NT2/D1 (cell line): ENCODE data around the gene TOM1L2.

ENCODE experiments used
- DNase-seq: peaks from one replicate; pipeline ENCODE4 v3.0.0-alpha.2; 2011; ENCODE audit warnings: low read depth, low spot score
- H3K27me3 ChIP-seq: 2 replicates; pipeline ENCODE4 v1.6.0; 2011; ENCODE audit warnings: mild to moderate bottlenecking; ENCODE audit not compliant: insufficient read length, insufficient read depth
- H3K36me3 ChIP-seq: 2 replicates; pipeline ENCODE4 v1.6.1; 2011; ENCODE audit warnings: mild to moderate bottlenecking, low read length, mixed read lengths; ENCODE audit not compliant: insufficient read depth, insufficient read length
- H3K4me1 ChIP-seq: 2 replicates; pipeline ENCODE4 v1.5.1; 2011; ENCODE audit not compliant: insufficient read depth, insufficient read length
- H3K4me3 ChIP-seq: 2 replicates; pipeline ENCODE4 v1.5.1; 2011; ENCODE audit warnings: low read depth; ENCODE audit not compliant: insufficient read length
- H3K9ac ChIP-seq: 2 replicates; pipeline ENCODE4 v1.6.0; 2011; ENCODE audit warnings: low read depth; ENCODE audit not compliant: insufficient read length
- H3K9me3 ChIP-seq: 2 replicates; pipeline ENCODE4 v1.5.1; 2011; ENCODE audit warnings: mild to moderate bottlenecking, low read length; ENCODE audit not compliant: insufficient read depth
- SUZ12 ChIP-seq: IDR thresholded peaks from 2 replicates; pipeline ENCODE4 v1.6.1; 2011; ENCODE audit not compliant: insufficient read length, insufficient read depth; ENCODE audit errors: extremely low read depth
- YY1 ChIP-seq: IDR thresholded peaks from 2 replicates; pipeline ENCODE4 v1.6.1; 2011; ENCODE audit not compliant: insufficient read length, insufficient read depth
- ZNF274 ChIP-seq: IDR thresholded peaks from 2 replicates; pipeline ENCODE4 v1.6.1; 2011; ENCODE audit warnings: mild to moderate bottlenecking, low read depth, low read length

The TOM1L2 gene

GRCh38 chr17:17929655-17930380, 42.4 kb downstream of the TOM1L2 start:
- no peak for TF ChIP-seq SUZ12
- TF ChIP-seq ZNF274, result no peak
- no peak for TF ChIP-seq YY1
- Histone ChIP-seq H3K36me3 (no peaks in the 10 kb centered on the region), H3K9ac (no peak overlapping the region), H3K27me3 (no peaks in the 10 kb centered on the region), H3K4me3 (no peak overlapping the region), H3K4me1 (no peaks in the 10 kb centered on the region), H3K9me3 (no peaks in the 10 kb centered on the region)
- DNase-seq, result no peak

- Histone ChIP-seq H3K9ac (no peak overlapping the region), H3K9me3 (no peaks in the 10 kb centered on the region), H3K27me3 (no peaks in the 10 kb centered on the region), H3K4me1 (no peaks in the 10 kb centered on the region), H3K36me3 (no peaks in the 10 kb centered on the region), H3K4me3 (no peak overlapping the region)
- no peak for TF ChIP-seq SUZ12
- TF ChIP-seq YY1, result no peak
- no peak for DNase-seq
These were observed 43.6 kb downstream of the TOM1L2 start for GRCh38 chr17:17928398-17929287.

GRCh38 chr17:17926840-17927449, 45.3 kb downstream of the TOM1L2 start:
- TF ChIP-seq ZNF274 (no peak), YY1 (no peak), SUZ12 (no peak)
- no peak for DNase-seq
- H3K4me1 ChIP-seq, result peaks cover 5% of the 10 kb centered on the region

GRCh38 chr17:17926036-17926435, 46.2 kb downstream of the TOM1L2 start:
- Histone ChIP-seq H3K9ac (no peak overlapping the region), H3K36me3 (no peaks in the 10 kb centered on the region), H3K4me1 (peaks cover 5% of the 10 kb centered on the region), H3K27me3 (no peaks in the 10 kb centered on the region), H3K9me3 (no peaks in the 10 kb centered on the region), H3K4me3 (no peak overlapping the region)
- no peak for DNase-seq
- no peak for TF ChIP-seq SUZ12
- no peak for TF ChIP-seq ZNF274
- no peak for TF ChIP-seq YY1

More at GRCh38 chr17:17926840-17927449, 45.3 kb downstream of the TOM1L2 start:
- Histone ChIP-seq H3K9ac (no peak overlapping the region), H3K36me3 (no peaks in the 10 kb centered on the region), H3K9me3 (no peaks in the 10 kb centered on the region), H3K4me3 (no peak overlapping the region), H3K27me3 (no peaks in the 10 kb centered on the region)

- Histone ChIP-seq H3K36me3 (no peaks in the 10 kb centered on the region), H3K9me3 (no peaks in the 10 kb centered on the region), H3K27me3 (no peaks in the 10 kb centered on the region), H3K4me3 (no peak overlapping the region), H3K4me1 (peaks cover 5% of the 10 kb centered on the region), H3K9ac (no peak overlapping the region)
- no peak for DNase-seq
- TF ChIP-seq SUZ12 (no peak), YY1 (no peak), ZNF274 (no peak)
These were observed 47.3 kb downstream of the TOM1L2 start for GRCh38 chr17:17924857-17925250.

- H3K36me3 ChIP-seq, result no peaks in the 10 kb centered on the region
- TF ChIP-seq YY1 (no peak), SUZ12 (no peak), ZNF274 (no peak)
- no peak for DNase-seq
- no peak overlapping the region for H3K9ac ChIP-seq
- peaks cover 7% of the 10 kb centered on the region for H3K4me1 ChIP-seq
- H3K27me3 ChIP-seq, result no peaks in the 10 kb centered on the region
- no peak overlapping the region for H3K4me3 ChIP-seq
- H3K9me3 ChIP-seq, result no peaks in the 10 kb centered on the region
These were observed 47.9 kb downstream of the TOM1L2 start for GRCh38 chr17:17924131-17924856.

GRCh38 chr17:17922070-17922614, 50.1 kb downstream of the TOM1L2 start:
- Histone ChIP-seq H3K9ac (peak overlapping the region; percentile 58), H3K27me3 (no peaks in the 10 kb centered on the region), H3K4me1 (peaks cover 8% of the 10 kb centered on the region), H3K36me3 (no peaks in the 10 kb centered on the region), H3K4me3 (no peak overlapping the region), H3K9me3 (no peaks in the 10 kb centered on the region)
- TF ChIP-seq SUZ12, result no peak
- TF ChIP-seq ZNF274, result no peak
- TF ChIP-seq YY1, result no peak
- no peak for DNase-seq
